MM.1S (cell line): ENCODE data around the gene RIPOR1.

Experiments used
- DNase-seq: peaks from one replicate; pipeline ENCODE4 v3.0.0-alpha.2; 2015
- H2AFZ ChIP-seq: fragments of 300-600 bp; sonication (generic); 2 replicates; pipeline ENCODE4 v1.6.0; 2016; ENCODE audit warnings: antibody characterized with exemption, low read length
- H3F3A ChIP-seq: fragments of 300-600 bp; sonication (generic); 2 replicates; pipeline ENCODE4 v1.6.1; 2016; ENCODE audit warnings: mild to moderate bottlenecking, antibody characterized with exemption, low read length, moderate library complexity, mixed read lengths; ENCODE audit not compliant: insufficient read depth
- H3K27ac ChIP-seq: fragments of 300-600 bp; sonication (generic); 2 replicates; pipeline ENCODE4 v1.5.1; 2016; ENCODE audit warnings: mild to moderate bottlenecking, low read length
- H3K27me3 ChIP-seq: fragments of 300-600 bp; sonication (generic); replicated peaks from 2 replicates; pipeline ENCODE4 v1.6.0; 2016; ENCODE audit warnings: low read length; ENCODE audit not compliant: insufficient read depth
- H3K36me3 ChIP-seq: fragments of 300-600 bp; sonication (generic); replicated peaks from 2 replicates; pipeline ENCODE4 v1.6.1; 2016; ENCODE audit warnings: mild to moderate bottlenecking, low read length, mixed read lengths; ENCODE audit not compliant: insufficient read depth
- H3K4me1 ChIP-seq: fragments of 300-600 bp; sonication (generic); 2 replicates; pipeline ENCODE4 v1.6.1; 2016; ENCODE audit warnings: low read length, mixed read lengths
- H3K4me2 ChIP-seq: fragments of 300-600 bp; sonication (generic); 2 replicates; pipeline ENCODE4 v1.6.0; 2016; ENCODE audit warnings: low read depth, low read length
- H3K4me3 ChIP-seq: fragments of 300-600 bp; sonication (generic); 2 replicates; pipeline ENCODE4 v1.5.1; 2016; ENCODE audit warnings: low read length, mixed read lengths
- H3K79me2 ChIP-seq: fragments of 300-600 bp; sonication (generic); 2 replicates; pipeline ENCODE4 v1.6.1; 2016; ENCODE audit warnings: mixed run types, low read length, mixed read lengths
- H3K9ac ChIP-seq: fragments of 300-600 bp; sonication (generic); 2 replicates; pipeline ENCODE4 v1.6.1; 2016; ENCODE audit warnings: low read length, mixed read lengths
- H3K9me2 ChIP-seq: fragments of 300-600 bp; sonication (generic); replicated peaks from 2 replicates; pipeline ENCODE4 v1.6.1; 2016; ENCODE audit warnings: mild to moderate bottlenecking, low read length, mixed read lengths; ENCODE audit not compliant: insufficient read depth
- H3K9me3 ChIP-seq: fragments of 300-600 bp; sonication (generic); replicated peaks from 2 replicates; pipeline ENCODE4 v1.6.1; 2016; ENCODE audit warnings: mild to moderate bottlenecking, low read length, mixed read lengths; ENCODE audit not compliant: insufficient read depth
- H4K20me1 ChIP-seq: fragments of 300-600 bp; sonication (generic); 2 replicates; pipeline ENCODE4 v1.6.1; 2016; ENCODE audit warnings: mild to moderate bottlenecking, low read length, moderate library complexity, mixed read lengths; ENCODE audit not compliant: insufficient read depth
- CTCF ChIP-seq: fragments of 300-600 bp; sonication (generic); IDR thresholded peaks from 2 replicates; pipeline ENCODE4 v1.5.1; 2016; ENCODE audit warnings: antibody characterized with exemption, low read length, mixed read lengths
- EZH2 ChIP-seq: fragments of 300-600 bp; sonication (generic); optimal IDR thresholded peaks from 2 replicates; pipeline ENCODE3; 2017; ENCODE audit warnings: low read depth, mild to moderate bottlenecking, antibody characterized with exemption, low read length, mixed read lengths
- EZH2phosphoT487 ChIP-seq: fragments of 300-600 bp; sonication (generic); IDR thresholded peaks from 2 replicates; pipeline ENCODE4 v1.6.1; 2018; ENCODE audit warnings: antibody characterized with exemption, low read length

Gene RIPOR1

GRCh38 chr16:67547423-67548264, 19.0 kb downstream of the RIPOR1 start:
- peaks cover 93% of the 10 kb centered on the region for H3K4me1 ChIP-seq

GRCh38 chr16:67548265-67549126, 19.9 kb downstream of the RIPOR1 start:
- peaks cover 73% of the 10 kb centered on the region for H3K79me2 ChIP-seq
- H3K27me3 ChIP-seq, result no peaks in the 10 kb centered on the region
- peak overlapping the region; percentile 61 for H3K4me3 ChIP-seq
- H2AFZ ChIP-seq, result no peak overlapping the region
- peaks cover 94% of the 10 kb centered on the region for H3K4me1 ChIP-seq
- no peaks in the 10 kb centered on the region for H3K9me2 ChIP-seq
- no peaks in the 10 kb centered on the region for H3K9me3 ChIP-seq
- H3K4me2 ChIP-seq, result peak overlapping the region; percentile 94
- TF ChIP-seq EZH2phosphoT487 (no peak), EZH2 (no peak), CTCF (no peak)
- peak overlapping the region; percentile 98 for H3K27ac ChIP-seq
- H3F3A ChIP-seq, result peaks cover 63% of the 10 kb centered on the region
- peak overlapping the region; percentile 72 for H3K9ac ChIP-seq
- peak; percentile 47 for DNase-seq
- H4K20me1 ChIP-seq, result no peaks in the 10 kb centered on the region
- H3K36me3 ChIP-seq, result no peaks in the 10 kb centered on the region

More at GRCh38 chr16:67547423-67548264, 19.0 kb downstream of the RIPOR1 start:
- H3K79me2 ChIP-seq, result peaks cover 66% of the 10 kb centered on the region
- peak overlapping the region; percentile 98 for H3K27ac ChIP-seq
- DNase-seq, result peak; percentile 95
- H3K27me3 ChIP-seq, result no peaks in the 10 kb centered on the region
- H2AFZ ChIP-seq, result no peak overlapping the region
- H3K9ac ChIP-seq, result peak overlapping the region; percentile 72
- H3F3A ChIP-seq, result peaks cover 54% of the 10 kb centered on the region
- H3K4me2 ChIP-seq, result peak overlapping the region; percentile 94
- H3K36me3 ChIP-seq, result no peaks in the 10 kb centered on the region
- no peaks in the 10 kb centered on the region for H3K9me3 ChIP-seq
- H3K4me3 ChIP-seq, result peak overlapping the region; percentile 61
- no peaks in the 10 kb centered on the region for H3K9me2 ChIP-seq
- TF ChIP-seq CTCF (peak; percentile 5; the same call in 1 of the 2 replicates), EZH2 (no peak)
- H4K20me1 ChIP-seq, result no peaks in the 10 kb centered on the region

- TF ChIP-seq EZH2, result no peak
- TF ChIP-seq EZH2phosphoT487, result no peak
- TF ChIP-seq CTCF, result no peak
- Histone ChIP-seq H3K9me2 (no peaks in the 10 kb centered on the region), H3F3A (peaks cover 56% of the 10 kb centered on the region), H3K4me3 (no peak overlapping the region), H3K27ac (peak overlapping the region; percentile 98), H3K27me3 (no peaks in the 10 kb centered on the region), H2AFZ (no peak overlapping the region), H3K9me3 (no peaks in the 10 kb centered on the region), H3K79me2 (peaks cover 73% of the 10 kb centered on the region), H3K4me2 (no peak overlapping the region), H3K36me3 (no peaks in the 10 kb centered on the region), H3K9ac (no peak overlapping the region), H4K20me1 (no peaks in the 10 kb centered on the region), H3K4me1 (peaks cover 92% of the 10 kb centered on the region)
- no peak for DNase-seq
Measured at GRCh38 chr16:67549240-67549639, 20.6 kb downstream of the RIPOR1 start.
